GM21528 (cell line): Measurements from ENCODE around the gene TUBA4B.

Experiments
- ATAC-seq: cut with Tn5 transposase; IDR thresholded peaks from one replicate; pipeline ENCODE4 v1.9.1; 2021; ENCODE audit warnings: mild to moderate bottlenecking, moderate library complexity; ENCODE audit not compliant: unreplicated experiment, low FRiP score

Gene TUBA4B

DNA sequence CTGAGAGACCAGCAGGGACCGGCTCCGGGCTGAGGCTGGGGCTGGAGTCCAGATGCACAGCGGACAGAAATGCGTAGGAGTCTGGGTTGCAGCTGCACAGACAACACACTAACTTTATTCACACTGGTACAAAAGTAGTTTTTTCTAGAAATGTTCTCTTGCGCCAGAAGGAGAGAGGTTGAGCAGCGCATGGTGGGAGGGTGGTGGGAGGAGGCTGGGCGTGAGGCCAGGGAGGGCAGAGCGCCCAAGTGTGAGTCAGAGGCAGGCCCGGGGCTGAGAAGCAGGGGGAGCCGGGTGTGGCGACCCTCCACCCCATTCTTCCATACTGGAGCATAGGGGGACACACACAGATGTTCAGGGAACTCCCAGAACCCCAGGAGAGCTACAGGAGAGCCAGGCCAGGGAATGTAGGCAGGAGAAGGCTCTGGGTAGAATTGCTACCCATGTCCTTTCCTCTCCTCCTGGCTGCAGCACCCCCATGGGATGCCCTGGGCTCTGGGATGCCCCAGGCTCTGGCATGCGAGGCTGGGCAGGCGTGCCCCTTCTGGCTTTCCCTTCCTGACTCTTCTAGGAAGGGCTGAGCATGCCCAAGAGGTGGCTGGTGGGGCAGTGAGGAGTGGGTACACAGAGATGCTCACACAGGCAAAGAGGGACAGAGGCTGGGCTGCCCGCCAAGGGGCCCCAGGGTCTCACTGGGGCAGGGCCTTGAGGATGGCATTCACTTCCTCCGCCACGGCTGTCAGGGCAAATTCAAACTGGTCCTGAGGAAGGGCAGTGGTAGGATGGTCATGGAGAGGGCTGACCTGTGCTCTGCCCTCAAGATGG is 36.7 kb downstream of the TUBA4B start:
- ATAC-seq = no peak

DNA sequence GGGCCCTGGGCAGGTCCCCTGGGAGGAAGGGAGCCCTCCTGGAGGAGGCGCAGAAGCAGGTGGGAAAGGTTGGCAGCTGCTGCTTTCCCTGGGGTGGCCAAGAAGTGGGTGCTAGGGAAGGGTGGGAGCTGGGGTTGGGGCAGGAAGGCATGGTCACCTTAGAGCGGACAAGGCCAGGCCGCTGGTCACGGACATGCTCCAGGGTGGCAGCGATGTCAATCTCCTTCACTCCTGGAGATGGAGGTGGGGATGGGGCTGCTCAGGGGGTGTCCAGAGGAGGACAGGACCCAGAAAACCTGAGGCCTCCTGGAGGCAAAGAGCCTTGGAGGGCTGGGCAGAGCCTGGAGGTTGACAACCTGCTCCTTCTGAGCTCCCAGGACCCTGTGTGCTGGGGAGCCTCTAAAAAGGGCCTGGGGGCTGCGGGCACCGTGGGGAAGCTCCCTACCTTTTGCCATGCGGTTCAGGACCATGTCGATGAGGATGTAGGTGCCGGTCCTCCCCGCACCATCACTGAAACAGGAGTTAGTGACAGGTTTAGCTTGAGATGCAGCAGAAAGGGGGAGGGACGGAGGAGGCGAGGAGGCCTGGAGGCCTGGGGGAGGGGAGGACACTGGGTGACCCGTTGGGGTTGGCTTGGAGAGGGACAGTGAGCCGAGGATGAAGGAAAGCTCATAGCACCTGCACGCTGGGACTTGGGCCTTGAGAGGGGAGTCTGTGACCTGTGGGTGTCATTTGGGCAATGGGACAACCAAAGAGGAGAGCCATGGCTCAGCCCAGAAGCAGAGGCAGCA is 37.5 kb downstream of the TUBA4B start:
- no peak for ATAC-seq

DNA sequence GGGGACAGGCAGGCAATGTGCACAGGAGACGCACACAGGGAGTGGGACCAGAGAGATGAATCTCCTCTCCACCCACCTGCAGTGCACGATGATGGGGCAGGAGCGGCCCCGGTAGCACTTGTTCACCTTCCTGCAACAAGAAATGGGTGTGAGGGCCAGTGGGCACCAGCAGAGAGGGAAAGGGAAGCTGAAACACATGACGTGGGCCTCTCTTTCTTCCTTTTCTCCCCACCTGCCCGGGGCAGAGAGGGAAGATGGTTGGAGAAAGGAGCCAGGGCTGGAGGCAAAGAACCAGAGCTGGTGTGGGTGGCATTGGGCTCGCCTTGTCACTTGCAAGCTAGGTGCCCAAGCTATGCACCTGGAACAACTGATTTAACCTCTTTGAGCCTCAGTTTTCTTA is 38.4 kb downstream of the TUBA4B start:
- no peak for ATAC-seq

DNA sequence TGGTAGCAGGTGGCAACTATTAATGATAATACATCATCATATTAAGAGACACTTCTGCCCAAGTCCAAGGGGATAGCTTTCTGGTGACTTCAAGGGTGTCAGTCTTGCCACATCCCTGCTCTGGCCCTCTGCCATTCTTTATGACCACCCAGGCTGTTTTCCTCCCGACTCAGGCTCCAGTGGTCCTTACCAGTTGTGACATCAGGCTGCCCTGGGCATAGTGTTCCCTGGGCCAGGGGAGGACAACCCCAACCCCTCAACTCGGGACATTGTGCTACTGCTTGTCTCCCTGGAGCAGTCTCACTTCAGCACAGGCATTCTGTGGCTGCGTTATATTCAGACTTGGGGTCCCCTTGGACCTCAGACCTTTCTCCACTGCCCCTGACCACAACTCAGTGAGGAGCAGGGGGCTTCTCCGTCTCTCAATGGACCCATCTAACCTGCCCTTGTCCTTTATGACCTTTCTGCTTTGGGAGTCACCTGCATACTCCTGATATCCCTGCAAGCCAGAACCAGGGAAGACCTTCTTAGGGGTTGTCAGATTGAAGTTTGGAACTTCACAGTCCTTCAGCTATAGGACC is 39.0 kb downstream of the TUBA4B start:
- no peak for ATAC-seq

DNA sequence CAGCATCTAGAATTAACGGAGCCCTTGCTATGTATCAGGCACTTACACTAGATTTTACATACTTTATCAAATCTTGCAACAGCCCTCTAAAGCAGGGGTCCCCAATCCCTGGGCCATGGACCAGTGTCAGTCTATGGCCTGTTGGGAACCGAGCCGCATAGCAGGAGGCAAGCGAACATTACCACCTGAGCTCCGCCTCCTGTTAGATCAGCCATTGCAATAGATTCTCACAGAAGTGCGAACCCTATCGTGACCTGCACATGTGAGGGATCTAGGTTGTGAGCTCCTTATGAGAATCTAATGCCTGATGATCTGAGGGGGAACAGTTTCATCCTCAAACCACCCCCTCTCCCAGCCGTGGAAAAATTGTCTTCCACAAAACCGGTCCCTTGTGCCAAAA is 39.6 kb downstream of the TUBA4B start:
- ATAC-seq = no peak

DNA sequence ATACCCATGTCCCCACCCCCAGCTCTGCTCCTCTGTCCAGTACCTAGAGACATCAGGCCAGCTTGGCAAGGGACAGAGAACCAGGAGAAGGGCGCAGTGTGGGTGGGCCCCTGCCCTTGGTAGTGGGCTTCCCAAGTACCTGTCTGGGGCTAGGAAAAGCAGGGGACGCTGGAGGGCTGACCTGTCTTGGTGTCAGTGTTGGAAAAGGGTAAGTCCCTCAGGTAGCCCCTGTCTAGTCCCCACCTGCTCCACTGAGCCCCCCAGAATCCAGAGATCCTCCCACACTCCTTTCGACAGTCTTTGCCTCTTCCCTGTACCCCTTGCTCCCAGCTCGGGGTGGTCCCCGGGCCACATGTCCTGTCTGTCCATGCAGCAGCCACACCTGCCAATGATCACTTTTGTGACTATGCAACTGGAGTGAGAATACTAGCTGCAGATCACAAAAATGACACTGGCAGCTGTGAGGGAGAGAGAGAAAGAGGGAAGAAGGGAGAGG is 40.7 kb downstream of the TUBA4B start:
- ATAC-seq = no peak

DNA sequence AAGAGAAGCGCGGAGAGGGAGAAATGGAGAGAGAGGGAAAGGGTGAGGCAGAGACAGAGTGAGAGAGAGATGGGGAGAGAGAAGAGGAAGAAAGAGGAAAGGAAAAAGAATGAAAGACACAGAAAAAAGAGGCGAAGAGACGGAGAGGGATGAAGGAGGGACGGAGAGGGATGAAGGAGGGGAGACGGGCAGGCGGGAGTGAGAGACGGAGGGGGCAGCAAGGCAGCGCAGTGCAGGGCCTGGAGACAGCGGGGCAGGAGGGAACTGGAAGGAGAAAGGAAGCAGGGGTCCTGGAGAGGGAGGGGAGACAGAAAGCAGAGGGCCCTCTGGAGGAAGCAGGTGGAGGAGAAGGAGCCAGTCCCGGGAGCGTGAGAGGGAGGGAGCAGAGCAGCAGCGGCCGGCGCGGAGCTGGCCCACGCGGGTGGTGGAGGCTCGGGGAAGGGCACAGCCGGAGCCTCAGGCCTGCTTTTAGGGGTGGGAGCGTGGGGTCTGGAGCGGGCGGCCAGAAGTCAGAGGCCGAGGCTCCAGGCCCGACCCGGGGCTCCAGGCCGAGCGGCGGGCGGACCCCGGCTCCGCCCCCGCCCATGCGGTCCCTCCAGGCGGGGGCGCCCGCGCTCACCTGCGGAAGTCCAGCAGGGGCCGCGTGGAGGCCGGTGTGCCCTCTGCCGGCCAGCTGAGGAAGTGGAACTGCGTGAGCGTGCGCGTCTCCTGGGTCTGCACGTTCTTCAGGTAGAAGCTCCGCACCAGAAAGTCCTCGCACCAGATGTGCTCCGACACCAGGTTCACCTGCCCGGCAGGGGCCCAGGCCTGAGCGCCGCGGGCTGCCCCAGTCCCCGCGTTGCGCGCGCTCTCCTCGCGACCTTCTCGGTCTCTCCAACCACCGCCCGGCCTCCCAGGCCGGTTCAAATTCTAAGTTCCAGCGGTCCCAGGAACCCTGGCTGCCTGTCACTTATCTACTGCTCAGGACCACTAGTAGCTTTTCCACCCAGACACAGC is 41.6 kb downstream of the TUBA4B start:
- ATAC-seq = peak; percentile 88

DNA sequence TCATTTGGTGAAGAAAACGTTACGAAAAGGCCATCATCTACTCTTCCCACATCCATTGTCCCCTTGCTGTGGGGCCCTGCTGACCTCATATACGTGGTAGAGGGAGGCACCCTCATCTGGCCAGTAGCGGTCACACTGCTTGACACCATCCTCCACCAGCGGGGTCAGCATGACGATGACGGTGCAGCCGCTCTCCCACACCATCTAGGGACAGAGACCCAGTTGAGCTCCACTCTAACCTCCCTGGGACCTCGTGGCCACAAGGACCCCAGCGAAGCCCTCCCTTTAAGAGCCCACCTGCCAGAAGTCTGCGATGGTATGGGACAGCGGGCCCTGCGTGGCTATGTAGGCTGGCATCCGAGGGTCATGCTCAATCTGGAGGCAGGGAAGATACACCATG is 43.1 kb downstream of the TUBA4B start:
- no peak for ATAC-seq

DNA sequence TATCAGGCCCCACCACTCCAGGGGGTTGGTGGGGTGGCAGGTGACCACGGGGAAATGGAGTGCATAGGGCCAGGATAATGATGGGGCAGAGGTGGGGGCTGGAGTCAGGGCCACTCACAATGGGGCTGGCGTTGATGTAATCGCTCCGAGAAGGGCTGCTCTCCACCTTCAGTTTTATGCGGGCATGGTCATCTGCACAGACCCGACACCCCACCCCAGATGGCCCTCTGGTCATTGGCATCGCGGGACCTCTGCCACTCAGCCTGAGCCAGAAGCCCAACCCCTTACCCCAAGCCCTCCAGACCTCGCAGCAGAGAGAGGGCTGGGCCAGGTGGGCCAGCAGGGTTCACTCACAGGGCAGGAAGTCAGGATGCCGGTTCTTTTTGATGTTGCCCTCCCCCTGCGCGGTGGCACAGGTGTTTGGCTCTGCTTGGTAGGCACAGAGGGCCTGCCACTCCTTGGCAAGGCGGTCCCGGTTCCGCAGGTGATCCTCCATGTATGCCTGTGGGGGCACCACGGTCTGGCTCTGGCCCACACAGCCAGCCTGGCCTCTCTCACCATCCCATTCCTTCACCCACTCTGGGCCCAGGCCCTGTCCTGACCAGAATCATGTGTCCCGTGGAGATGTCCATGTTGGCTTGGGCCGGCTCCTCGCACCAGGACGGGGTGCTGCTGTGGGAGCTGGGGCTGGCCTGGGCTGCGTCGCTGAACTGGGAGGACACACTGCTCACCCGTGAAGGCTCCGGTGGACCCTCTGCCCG is 43.8 kb downstream of the TUBA4B start:
- ATAC-seq = no peak

DNA sequence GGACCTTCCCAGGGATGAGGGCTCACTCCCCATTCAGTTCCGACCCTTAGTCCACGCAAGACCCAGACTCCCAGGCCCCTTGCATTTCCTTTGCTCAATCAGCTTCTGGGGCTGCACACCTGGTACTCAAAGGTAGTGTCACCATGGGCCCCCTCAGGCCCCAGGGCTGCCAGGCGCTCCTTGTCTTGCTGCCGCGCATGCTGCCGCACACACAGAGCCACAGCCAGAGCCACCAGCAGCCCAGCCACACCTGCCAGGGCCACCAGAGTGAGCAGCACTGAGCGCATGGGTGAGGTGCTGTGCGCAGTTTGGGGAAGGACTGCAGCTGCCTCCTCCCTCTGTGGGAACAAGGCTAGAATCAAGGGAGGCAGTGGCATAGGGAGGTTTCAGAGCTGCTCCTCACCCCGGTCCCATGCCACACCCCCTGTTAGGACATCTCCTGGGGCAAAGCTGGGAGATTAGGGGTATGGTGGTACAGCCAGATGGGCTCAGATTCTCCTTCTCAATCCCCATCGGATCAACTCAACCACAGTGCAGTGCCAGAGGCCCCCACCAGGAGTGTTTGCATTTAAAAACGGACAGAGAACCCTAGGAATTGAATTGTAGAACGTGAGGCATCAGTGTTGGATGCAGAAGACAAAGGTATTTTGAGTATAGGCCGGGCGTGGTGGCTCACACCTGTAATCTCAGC is 44.9 kb downstream of the TUBA4B start:
- ATAC-seq = no peak

DNA sequence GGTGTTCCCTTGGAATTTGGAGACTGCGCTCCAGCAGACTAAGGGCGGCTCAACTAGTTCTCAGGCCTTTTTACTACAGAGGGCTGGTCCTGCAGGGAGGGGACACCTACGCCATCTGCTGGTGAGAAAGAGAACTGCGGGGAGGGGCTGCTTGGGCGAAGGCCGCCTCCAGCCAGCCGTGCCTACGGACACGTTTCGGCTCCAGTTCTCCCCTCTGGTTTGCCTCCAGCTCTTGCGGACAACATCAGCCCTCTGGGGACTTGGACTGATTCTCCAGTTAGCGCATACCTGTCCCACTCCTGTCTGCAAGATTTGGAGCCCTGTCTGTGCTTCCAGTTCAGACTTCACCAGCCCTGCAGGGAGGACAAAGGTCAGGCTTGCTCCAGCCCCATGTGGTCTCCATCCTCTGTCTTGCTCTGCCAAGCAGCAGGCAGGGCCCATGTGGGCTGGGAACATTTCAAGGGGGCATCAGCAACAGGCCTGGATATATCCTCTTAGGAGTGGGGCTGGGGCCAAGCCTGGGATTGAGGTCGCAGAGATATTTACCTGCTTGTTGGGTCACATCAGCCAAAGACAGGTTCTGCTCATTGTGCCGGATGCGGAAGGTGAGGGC is 45.8 kb downstream of the TUBA4B start:
- peak; percentile 56 for ATAC-seq

DNA sequence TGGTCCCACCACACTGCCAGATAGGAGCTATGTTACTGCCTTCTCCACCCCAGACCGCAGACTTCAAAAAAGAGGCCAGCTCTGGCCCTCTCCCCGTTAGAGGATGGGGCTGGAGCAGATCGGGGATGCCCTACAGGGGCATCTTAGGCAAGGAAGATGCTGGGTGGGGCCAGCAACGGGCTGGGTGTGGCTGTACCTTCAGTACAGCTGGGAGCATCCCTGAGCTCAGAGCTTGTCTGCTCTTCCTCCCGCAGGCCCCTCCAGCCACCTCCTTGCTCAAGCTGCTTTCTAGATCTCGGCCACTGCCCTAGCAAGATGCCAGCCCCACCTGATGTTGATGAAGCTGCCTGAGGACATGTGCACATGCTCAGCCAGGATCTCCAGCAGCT is 46.3 kb downstream of the TUBA4B start:
- ATAC-seq = no peak

DNA sequence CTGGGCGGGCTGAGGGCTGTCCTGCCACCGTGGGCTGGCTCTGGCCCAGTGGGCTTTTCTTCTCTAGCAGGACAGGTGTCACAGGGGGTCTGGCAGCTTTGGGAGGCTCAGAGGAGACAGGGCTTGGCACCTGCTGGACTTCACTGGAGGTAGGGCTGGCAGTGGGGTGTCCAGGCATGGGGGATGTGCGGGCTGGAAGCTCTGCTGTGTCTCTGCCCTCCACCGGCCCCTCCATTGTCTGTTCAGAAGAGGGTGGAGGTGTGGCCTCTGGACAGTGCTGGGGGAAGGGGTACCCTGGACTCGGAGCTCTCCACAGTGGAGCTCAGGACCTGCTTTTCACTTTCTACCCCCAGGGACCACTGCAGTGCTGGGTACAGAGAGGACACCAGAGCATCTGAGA is 47.0 kb downstream of the TUBA4B start:
- ATAC-seq = no peak

DNA sequence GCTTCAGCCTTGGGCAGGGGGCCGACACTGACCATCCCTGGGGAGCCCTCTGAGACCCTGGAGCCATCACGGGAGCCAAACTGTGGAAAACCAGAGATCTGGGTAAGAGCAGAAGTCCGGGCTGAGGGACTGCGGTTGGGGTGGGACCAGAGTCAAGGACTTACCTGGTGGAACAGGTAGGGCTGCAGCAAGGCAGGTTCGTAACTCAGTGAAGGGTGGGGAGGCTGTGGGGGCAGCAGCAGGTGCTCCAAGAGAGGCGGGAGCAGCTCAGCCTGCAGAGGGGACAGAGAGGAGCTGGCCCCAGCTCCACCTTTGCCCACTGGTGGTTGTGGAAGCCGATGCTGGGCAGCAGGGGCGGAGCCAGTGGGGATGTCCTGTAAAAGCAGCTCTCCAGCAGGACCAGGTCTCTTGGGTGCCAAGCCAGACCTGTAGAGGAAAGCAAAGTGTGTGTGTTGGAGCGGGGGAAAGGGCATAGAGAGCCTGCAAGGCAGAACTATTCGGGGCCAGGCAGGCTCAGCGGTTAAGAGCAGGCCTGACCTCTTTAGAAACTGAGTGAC is 49.4 kb downstream of the TUBA4B start:
- no peak for ATAC-seq

DNA sequence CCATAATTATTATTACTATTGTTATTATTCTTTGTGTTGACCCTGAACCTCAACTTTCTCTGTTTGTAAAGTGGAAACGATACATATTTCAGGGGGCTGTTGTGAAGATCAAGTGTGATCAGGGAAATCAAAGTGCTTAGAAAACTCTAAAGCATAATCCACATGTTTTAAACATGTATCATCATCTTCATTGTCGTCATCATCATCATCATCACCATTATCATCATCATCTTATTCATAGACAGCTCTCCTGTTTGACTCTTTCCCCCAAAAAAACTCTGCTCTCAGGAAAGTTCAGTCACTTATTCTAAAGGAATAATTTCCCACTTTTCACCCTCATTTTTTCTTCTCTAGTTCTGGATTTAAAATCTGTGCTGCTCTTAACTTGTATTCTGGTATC is 51.2 kb downstream of the TUBA4B start:
- ATAC-seq = no peak

DNA sequence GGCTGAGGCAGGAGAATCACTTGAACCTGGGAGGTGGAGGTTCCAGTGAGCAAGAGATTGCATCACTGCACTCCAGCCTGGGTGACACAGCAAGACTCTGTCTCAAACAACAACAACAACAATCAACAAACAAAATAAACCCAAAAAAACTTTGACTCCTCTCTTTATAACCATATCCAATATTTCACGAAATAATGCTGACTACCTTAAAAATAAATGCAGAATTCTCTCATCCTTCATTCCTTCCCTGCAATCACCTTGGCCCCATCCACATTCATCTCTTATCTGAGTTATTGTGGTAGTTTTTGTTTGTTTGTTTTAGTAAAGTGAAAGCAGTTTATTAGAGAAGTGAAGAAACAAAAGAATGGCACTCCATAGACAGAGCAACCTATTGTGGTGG is 53.0 kb downstream of the TUBA4B start:
- ATAC-seq = no peak

DNA sequence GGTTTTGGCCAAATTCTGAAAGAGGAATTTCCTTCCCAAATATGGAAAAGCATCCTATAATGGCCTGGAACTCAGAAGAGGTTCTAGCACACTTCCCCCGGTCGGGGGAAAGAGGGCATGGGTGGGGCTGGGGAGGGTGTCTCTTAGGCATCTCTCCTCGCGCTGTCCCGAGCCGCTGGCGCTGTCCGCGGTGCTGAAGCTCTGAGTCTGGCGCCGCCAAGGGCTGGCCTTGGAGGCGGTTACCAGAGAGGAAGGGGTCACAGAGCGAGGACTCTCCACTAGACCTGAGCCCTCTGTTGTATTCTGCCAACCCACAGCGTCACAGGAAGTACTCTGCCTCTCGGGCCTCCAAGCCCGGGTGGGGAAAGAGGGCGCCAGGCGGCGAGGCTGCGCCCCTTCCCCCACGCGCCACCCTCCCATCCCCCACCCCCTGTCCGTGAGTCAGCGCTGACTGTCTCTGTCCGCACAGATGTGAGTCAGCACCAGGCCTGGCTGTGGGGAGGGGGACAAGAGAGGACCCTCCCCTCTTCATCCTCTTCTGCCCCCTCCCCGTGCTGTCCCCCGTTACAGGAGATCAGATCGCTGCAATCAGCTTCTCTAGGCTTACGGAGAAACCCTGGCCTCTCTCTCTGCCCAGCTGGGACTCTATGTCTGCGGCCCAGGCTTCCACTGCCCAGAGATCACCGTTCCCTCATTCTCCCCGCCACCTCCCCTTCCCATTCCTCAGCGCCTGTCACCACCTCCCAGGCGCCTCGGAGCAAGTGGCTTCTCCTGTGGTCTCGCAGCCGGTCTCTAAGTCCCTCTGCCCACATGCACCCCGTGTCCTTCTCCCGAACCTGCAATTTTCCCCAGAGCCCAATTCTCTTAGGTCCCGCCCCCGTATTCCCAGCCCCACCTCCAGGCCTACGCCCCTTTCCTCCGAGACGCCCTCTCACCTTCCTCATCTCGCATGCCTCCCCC is 55.4 kb downstream of the TUBA4B start:
- no peak for ATAC-seq
